ENCODE measurements around the gene SPEG. TPM values are rescaled to one million over a fixed set of nuclear protein-coding genes. Genes with fewer than 3 reads are reported as not detected.

SPEG gene
- polyA plus RNA-seq, 2 of the 4 experiments (the other 2 are of a cell fraction): 2.3 to 11.5 TPM

GRCh38 chr2:219446689-219447088, 12.0 kb downstream of the SPEG start:
- no peak overlapping the region for H3K27ac ChIP-seq
- H3K4me3 ChIP-seq: no peak overlapping the region
- ChIA-PET POLR2A (interaction anchor here (0.6 kb wide), 1 partner anchor 11 kb away, joined by 3 read pairs; no protein-coding TSS in a partner anchor), CTCF (interaction anchor here (0.6 to 89.4 kb wide), 6 partner anchors 9 to 127 kb away, joined by 3 to 3291 read pairs (median 4); partner anchors contain the start of genes ASIC4, CHPF, GMPPA and TMEM198)
- ATAC-seq (no peak), DNase-seq (ENCODE audit: low read depth in 1 of 2, low spot score in 1 of 2) (no peak), FAIRE-seq (no peak)
- no peaks in the 10 kb centered on the region for H3K9me3 ChIP-seq
- WGBS (ENCODE audit: missing lambda C conversion rate): no CpG with 5 or more reads among the region's 1 CpG
- H3K4me2 ChIP-seq: no peak overlapping the region
- TF ChIP-seq HOXA7 (CRISPR knock-in tag; IDR thresholded peaks at IDR 0.05) (no peak), RAD21 (conservative IDR thresholded peaks at IDR 0.05 in 1 of 2, IDR thresholded peaks at IDR 0.05 in 1 of 2) (no peak), CTCF (IDR thresholded peaks at IDR 0.05) (no peak), ESRRA (IDR thresholded peaks at IDR 0.05; ENCODE audit: borderline replicate concordance, low read length) (no peak), FOXS1 (CRISPR knock-in tag; IDR thresholded peaks at IDR 0.05) (no peak)
- TF ChIP-seq, protein P1, sequence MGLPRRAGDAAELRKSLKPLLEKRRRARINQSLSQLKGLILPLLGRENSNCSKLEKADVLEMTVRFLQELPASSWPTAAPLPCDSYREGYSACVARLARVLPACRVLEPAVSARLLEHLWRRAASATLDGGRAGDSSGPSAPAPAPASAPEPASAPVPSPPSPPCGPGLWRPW (IDR thresholded peaks at IDR 0.05): no peak
- peaks cover 10% of the 10 kb centered on the region; the same call in 2 of the 3 replicates for H3K4me1 ChIP-seq

- ChIA-PET CTCF (interaction anchor here (0.6 to 89.4 kb wide), 7 partner anchors 10 to 127 kb away, joined by 3 to 3291 read pairs (median 4); partner anchors contain the start of genes ASIC4, CHPF, GMPPA and TMEM198), POLR2A (interaction anchor here (0.6 kb wide), 1 partner anchor 12 kb away, joined by 3 read pairs; no protein-coding TSS in a partner anchor)
- 81% methylated on average over 6 of the region's 23 CpGs for WGBS (ENCODE audit: missing lambda C conversion rate)
- no peak for ATAC-seq
- no peak overlapping the region for H3K4me3 ChIP-seq
- no peaks in the 10 kb centered on the region for H3K9me3 ChIP-seq
- no peak overlapping the region for H3K27ac ChIP-seq
- FAIRE-seq: no peak
- no peak for DNase-seq (ENCODE audit: low read depth in 1 of 2, low spot score in 1 of 2)
- no peak for TF ChIP-seq POLR2A (IDR thresholded peaks at IDR 0.05; ENCODE audit: low read length)
- no peak for TF ChIP-seq RCOR1 (IDR thresholded peaks at IDR 0.05; ENCODE audit: low read depth, low read length)
- TF ChIP-seq KDM1A (IDR thresholded peaks at IDR 0.05; ENCODE audit: low read depth): no peak
- no peak for TF ChIP-seq RFX5 (IDR thresholded peaks at IDR 0.05)
- TF ChIP-seq ESRRA (IDR thresholded peaks at IDR 0.05; ENCODE audit: borderline replicate concordance, low read length): no peak
- no peak for TF ChIP-seq FOXS1 (CRISPR knock-in tag; IDR thresholded peaks at IDR 0.05)
- TF ChIP-seq REST (IDR thresholded peaks at IDR 0.05): no peak
- TF ChIP-seq MAFK (IDR thresholded peaks at IDR 0.05; ENCODE audit: partially characterized antibody): no peak
- TF ChIP-seq CTCF (IDR thresholded peaks at IDR 0.05): no peak
- TF ChIP-seq, protein P1 (IDR thresholded peaks at IDR 0.05): no peak
- no peak for TF ChIP-seq CHD4 (IDR thresholded peaks at IDR 0.05; ENCODE audit: borderline replicate concordance)
- no peak for TF ChIP-seq NR3C1 (IDR thresholded peaks at IDR 0.05)
- no peak for TF ChIP-seq CEBPB (IDR thresholded peaks at IDR 0.05)
- H3K4me1 ChIP-seq: peaks cover 16% of the 10 kb centered on the region
- no peak overlapping the region for H3K4me2 ChIP-seq
Measured at GRCh38 chr2:219447242-219448098, 12.8 kb downstream of the SPEG start.

Measured in A549 (cell line).